HEK293 (cell line): ENCODE data around the gene SDC1.

Experiments used
- CTCF ChIA-PET: fragments of 350-600 bp; formaldehyde crosslinking; extraction: SDS; loops from one replicate; lab custom pipeline; 2021; ENCODE audit warnings: antibody characterized with exemption; lab: Yijun Ruan, JAX
- POLR2A ChIA-PET: fragments of 300-600 bp; formaldehyde crosslinking; extraction: SDS; loops from one replicate; lab custom pipeline; 2020; ENCODE audit warnings: antibody characterized with exemption, inconsistent platforms; lab: Yijun Ruan, JAX
- H3K27ac ChIP-seq: fragments of 200-500 bp; sonication (Bioruptor generic); 2 replicates; pipeline ENCODE4 v1.5.1; 2014; ENCODE audit warnings: low read depth, low read length, control low read depth, inconsistent platforms; ENCODE audit errors: extremely low read depth
- H3K36me3 ChIP-seq, 2 experiments: fragments of 200-500 bp in 1 of 2; sonication (Bioruptor generic) in 1 of 2; 1 replicate in 1 of 2; 2 replicates in 1 of 2; pipeline ENCODE4 v1.5.1; 2014 to 2017; ENCODE audit warnings: inconsistent platforms in 2 of 2, low read length in 2 of 2; ENCODE audit not compliant: control insufficient read depth in 2 of 2, insufficient read depth in 1 of 2
- H3K4me1 ChIP-seq: fragments of 200-500 bp; sonication (Bioruptor generic); 2 replicates; pipeline ENCODE4 v1.5.1; 2014; ENCODE audit warnings: mild to moderate bottlenecking, low read length, inconsistent platforms; ENCODE audit not compliant: control insufficient read depth, insufficient read depth
- H3K4me3 ChIP-seq: 2 replicates; pipeline ENCODE4 v1.5.1; 2011; ENCODE audit warnings: low read depth, mild to moderate bottlenecking, control low read depth, low read length, moderate library complexity
- H3K9me3 ChIP-seq: fragments of 200-500 bp; sonication (Bioruptor generic); 2 replicates; pipeline ENCODE4 v1.5.1; 2014; ENCODE audit warnings: low read depth, low read length, inconsistent platforms; ENCODE audit not compliant: control insufficient read depth, insufficient read depth
- BCL11B ChIP-seq: fragments of 450-650 bp; formaldehyde crosslinking; IDR thresholded peaks from 2 replicates; pipeline ENCODE4 v1.5.1; 2016; ENCODE audit warnings: low read depth, missing biosample characterization, missing genetic modification characterization
- KLF10 ChIP-seq: fragments of 450-650 bp; IDR thresholded peaks from 2 replicates; pipeline ENCODE4 v1.5.1; 2018; ENCODE audit warnings: missing biosample characterization, mild to moderate bottlenecking, missing genetic modification characterization
- ZBTB48 ChIP-seq: fragments of 450-650 bp; formaldehyde crosslinking; IDR thresholded peaks from 2 replicates; pipeline ENCODE4 v1.5.1; 2016; ENCODE audit warnings: missing biosample characterization, missing genetic modification characterization
- ZNF10 ChIP-seq: fragments of 450-650 bp; formaldehyde crosslinking; IDR thresholded peaks from 2 replicates; pipeline ENCODE4 v1.5.1; 2017; ENCODE audit warnings: missing biosample characterization, missing genetic modification characterization
- ZNF184 ChIP-seq: fragments of 450-650 bp; IDR thresholded peaks from 2 replicates; pipeline ENCODE4 v1.5.1; 2018; ENCODE audit warnings: missing biosample characterization, mild to moderate bottlenecking, missing genetic modification characterization
- ZNF239 ChIP-seq: fragments of 450-650 bp; formaldehyde crosslinking; IDR thresholded peaks from 2 replicates; pipeline ENCODE4 v1.5.1; 2016; ENCODE audit warnings: missing biosample characterization, missing genetic modification characterization
- ZNF391 ChIP-seq: fragments of 450-650 bp; formaldehyde crosslinking; IDR thresholded peaks from 2 replicates; pipeline ENCODE4 v1.5.1; 2016; ENCODE audit warnings: low read depth, missing biosample characterization, missing genetic modification characterization, borderline replicate concordance
- ZNF521 ChIP-seq: fragments of 450-650 bp; formaldehyde crosslinking; IDR thresholded peaks from 2 replicates; pipeline ENCODE4 v1.5.1; 2017; ENCODE audit warnings: missing biosample characterization, mild to moderate bottlenecking, missing genetic modification characterization
- ZNF658 ChIP-seq: fragments of 450-650 bp; formaldehyde crosslinking; IDR thresholded peaks from 2 replicates; pipeline ENCODE4; 2016; ENCODE audit warnings: missing biosample characterization, missing genetic modification characterization
- ZNF677 ChIP-seq: fragments of 450-650 bp; IDR thresholded peaks from 2 replicates; pipeline ENCODE4 v1.5.0; 2018; ENCODE audit warnings: missing biosample characterization, mild to moderate bottlenecking, missing genetic modification characterization, moderate library complexity
- ZNF776 ChIP-seq: fragments of 450-650 bp; formaldehyde crosslinking; IDR thresholded peaks from 2 replicates; pipeline ENCODE4 v1.5.0; 2017; ENCODE audit warnings: missing biosample characterization, missing genetic modification characterization, borderline replicate concordance
- TF ChIP-seq, protein P1 (sequence below): fragments of 450-650 bp; formaldehyde crosslinking; IDR thresholded peaks from 2 replicates; pipeline ENCODE4 v1.5.1; 2016; ENCODE audit warnings: missing biosample characterization, missing genetic modification characterization
- TF ChIP-seq, protein P2 (sequence below): fragments of 450-650 bp; formaldehyde crosslinking; IDR thresholded peaks from 2 replicates; pipeline ENCODE4 v1.5.1; 2016; ENCODE audit warnings: missing biosample characterization, missing genetic modification characterization, borderline replicate concordance
- TF ChIP-seq, protein P3 (sequence below): fragments of 450-650 bp; formaldehyde crosslinking; IDR thresholded peaks from 2 replicates; pipeline ENCODE4 v1.5.1; 2016; ENCODE audit warnings: missing biosample characterization, missing genetic modification characterization

Gene SDC1

DNA sequence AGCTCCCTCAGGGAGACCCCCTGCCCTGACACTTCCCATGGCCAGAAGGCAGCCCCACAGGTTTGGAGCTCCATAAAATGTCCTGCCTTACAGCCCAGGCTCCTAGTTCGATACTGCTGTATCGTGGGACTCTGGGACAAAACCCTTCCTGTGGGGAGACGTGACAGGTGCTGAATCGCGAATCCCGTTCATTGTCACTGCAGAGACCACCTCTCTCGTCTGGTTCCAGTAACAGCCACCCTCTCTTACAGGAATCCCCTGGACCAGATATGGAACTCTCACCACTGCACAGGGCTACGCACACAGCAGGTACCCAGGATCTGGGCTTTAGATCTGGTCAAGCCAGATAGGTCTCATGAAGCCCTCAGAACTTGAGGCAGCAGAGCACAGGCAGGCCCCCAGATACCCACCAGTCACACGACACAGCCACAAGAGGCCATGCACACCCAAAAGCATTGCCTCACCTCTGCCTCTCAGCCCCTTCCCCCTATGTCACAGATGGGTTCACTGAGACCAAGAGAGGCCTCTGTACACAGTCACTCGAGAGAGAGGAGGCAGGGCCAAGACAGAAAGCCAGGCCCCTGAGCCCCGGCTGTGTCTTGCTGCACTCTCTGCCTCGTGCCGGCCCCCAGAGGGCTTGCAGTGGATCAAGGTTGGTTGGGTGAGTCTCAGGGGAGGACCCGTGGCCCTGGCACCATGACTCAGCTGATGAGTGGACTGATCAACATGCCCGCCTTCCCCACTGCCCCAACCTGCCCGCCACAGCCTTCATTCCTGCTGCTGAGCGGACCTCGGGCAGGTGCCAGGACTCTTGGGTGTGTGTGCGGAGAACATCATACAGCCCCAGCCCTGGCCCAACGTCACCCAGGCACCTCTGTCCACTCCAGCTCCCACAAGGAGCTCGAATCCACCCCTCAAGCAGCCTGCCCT, 7.6 kb downstream of the SDC1 start (continued):
- TF ChIP-seq ZNF184 (tag by site-specific recombination): no peak
- TF ChIP-seq ZNF521 (tag by site-specific recombination): no peak

DNA sequence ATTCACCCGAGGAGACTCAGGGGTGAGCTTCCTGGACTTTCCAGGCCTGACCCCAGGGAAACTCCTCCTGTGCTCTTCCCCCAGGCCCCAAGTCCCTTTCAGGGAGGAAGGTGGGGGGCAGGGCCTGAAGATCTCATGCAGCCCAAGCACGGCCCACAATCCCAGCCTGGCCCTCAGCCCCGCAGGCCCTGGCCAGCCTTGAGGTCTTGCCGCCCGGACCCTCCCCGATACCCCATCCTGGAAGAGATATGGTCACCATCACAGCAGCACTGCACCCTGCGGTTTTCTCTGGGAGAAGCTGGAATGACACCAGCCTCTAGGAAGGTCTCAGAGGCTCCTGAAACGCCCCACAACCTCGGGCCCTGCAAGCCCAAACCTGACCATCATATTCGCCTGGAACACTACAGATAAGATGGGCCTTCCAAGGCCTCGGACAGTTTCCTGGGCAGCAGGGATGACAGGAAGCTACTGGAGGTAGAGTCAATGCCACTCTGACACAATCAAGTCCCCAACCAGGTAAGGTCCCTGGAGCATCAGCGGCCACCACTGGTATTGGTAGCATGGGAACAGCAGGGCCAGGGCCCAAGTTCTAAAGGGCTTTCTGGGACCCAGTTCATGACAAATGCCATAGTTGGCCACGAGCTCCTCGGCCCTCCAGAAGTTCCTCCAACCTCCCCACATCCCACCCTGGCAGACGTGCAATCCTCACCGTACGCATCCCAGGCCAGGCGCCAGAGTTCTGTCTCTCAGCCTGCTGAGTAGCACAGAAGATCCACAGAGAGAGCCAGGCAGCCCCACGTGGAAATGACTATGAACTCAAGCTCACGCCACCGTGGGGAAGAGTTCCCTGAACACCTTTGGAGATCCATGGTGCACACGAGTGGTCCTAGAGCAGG, 8.6 kb downstream of the SDC1 start:
- CTCF ChIA-PET: no interaction called here
- Histone ChIP-seq H3K4me3 (no peak overlapping the region), H3K4me1 (peaks cover 12% of the 10 kb centered on the region), H3K27ac (no peak overlapping the region), H3K36me3 (peaks cover 0 to 23% of the 10 kb centered on the region in 2 experiments; a peak in 2 of 3 replicates), H3K9me3 (no peaks in the 10 kb centered on the region)
- TF ChIP-seq ZNF677 (tag by site-specific recombination) (no peak), ZNF391 (no peak), KLF10 (no peak), ZNF776 (tag by site-specific recombination) (no peak), ZBTB48 (tag by site-specific recombination) (no peak), BCL11B (tag by site-specific recombination) (no peak), ZNF658 (tag by site-specific recombination) (no peak), ZNF10 (no peak), ZNF239 (tag by site-specific recombination) (no peak)
- TF ChIP-seq, protein P1, sequence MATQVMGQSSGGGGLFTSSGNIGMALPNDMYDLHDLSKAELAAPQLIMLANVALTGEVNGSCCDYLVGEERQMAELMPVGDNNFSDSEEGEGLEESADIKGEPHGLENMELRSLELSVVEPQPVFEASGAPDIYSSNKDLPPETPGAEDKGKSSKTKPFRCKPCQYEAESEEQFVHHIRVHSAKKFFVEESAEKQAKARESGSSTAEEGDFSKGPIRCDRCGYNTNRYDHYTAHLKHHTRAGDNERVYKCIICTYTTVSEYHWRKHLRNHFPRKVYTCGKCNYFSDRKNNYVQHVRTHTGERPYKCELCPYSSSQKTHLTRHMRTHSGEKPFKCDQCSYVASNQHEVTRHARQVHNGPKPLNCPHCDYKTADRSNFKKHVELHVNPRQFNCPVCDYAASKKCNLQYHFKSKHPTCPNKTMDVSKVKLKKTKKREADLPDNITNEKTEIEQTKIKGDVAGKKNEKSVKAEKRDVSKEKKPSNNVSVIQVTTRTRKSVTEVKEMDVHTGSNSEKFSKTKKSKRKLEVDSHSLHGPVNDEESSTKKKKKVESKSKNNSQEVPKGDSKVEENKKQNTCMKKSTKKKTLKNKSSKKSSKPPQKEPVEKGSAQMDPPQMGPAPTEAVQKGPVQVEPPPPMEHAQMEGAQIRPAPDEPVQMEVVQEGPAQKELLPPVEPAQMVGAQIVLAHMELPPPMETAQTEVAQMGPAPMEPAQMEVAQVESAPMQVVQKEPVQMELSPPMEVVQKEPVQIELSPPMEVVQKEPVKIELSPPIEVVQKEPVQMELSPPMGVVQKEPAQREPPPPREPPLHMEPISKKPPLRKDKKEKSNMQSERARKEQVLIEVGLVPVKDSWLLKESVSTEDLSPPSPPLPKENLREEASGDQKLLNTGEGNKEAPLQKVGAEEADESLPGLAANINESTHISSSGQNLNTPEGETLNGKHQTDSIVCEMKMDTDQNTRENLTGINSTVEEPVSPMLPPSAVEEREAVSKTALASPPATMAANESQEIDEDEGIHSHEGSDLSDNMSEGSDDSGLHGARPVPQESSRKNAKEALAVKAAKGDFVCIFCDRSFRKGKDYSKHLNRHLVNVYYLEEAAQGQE (tag by site-specific recombination): no peak
- TF ChIP-seq, protein P2, sequence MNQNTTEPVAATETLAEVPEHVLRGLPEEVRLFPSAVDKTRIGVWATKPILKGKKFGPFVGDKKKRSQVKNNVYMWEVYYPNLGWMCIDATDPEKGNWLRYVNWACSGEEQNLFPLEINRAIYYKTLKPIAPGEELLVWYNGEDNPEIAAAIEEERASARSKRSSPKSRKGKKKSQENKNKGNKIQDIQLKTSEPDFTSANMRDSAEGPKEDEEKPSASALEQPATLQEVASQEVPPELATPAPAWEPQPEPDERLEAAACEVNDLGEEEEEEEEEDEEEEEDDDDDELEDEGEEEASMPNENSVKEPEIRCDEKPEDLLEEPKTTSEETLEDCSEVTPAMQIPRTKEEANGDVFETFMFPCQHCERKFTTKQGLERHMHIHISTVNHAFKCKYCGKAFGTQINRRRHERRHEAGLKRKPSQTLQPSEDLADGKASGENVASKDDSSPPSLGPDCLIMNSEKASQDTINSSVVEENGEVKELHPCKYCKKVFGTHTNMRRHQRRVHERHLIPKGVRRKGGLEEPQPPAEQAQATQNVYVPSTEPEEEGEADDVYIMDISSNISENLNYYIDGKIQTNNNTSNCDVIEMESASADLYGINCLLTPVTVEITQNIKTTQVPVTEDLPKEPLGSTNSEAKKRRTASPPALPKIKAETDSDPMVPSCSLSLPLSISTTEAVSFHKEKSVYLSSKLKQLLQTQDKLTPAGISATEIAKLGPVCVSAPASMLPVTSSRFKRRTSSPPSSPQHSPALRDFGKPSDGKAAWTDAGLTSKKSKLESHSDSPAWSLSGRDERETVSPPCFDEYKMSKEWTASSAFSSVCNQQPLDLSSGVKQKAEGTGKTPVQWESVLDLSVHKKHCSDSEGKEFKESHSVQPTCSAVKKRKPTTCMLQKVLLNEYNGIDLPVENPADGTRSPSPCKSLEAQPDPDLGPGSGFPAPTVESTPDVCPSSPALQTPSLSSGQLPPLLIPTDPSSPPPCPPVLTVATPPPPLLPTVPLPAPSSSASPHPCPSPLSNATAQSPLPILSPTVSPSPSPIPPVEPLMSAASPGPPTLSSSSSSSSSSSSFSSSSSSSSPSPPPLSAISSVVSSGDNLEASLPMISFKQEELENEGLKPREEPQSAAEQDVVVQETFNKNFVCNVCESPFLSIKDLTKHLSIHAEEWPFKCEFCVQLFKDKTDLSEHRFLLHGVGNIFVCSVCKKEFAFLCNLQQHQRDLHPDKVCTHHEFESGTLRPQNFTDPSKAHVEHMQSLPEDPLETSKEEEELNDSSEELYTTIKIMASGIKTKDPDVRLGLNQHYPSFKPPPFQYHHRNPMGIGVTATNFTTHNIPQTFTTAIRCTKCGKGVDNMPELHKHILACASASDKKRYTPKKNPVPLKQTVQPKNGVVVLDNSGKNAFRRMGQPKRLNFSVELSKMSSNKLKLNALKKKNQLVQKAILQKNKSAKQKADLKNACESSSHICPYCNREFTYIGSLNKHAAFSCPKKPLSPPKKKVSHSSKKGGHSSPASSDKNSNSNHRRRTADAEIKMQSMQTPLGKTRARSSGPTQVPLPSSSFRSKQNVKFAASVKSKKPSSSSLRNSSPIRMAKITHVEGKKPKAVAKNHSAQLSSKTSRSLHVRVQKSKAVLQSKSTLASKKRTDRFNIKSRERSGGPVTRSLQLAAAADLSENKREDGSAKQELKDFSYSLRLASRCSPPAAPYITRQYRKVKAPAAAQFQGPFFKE (tag by site-specific recombination): no peak
- TF ChIP-seq, protein P3, sequence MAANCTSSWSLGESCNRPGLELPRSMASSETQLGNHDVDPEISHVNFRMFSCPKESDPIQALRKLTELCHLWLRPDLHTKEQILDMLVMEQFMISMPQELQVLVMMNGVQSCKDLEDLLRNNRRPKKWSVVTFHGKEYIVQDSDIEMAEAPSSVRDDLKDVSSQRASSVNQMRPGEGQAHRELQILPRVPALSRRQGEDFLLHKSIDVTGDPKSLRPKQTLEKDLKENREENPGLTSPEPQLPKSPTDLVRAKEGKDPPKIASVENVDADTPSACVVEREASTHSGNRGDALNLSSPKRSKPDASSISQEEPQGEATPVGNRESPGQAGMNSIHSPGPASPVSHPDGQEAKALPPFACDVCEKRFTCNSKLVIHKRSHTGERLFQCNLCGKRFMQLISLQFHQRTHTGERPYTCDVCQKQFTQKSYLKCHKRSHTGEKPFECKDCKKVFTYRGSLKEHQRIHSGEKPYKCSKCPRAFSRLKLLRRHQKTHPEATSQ (tag by site-specific recombination): no peak
- TF ChIP-seq, all 188 proteins: peak for 0
- POLR2A ChIA-PET: interaction anchor here (0.6 kb wide), 1 partner anchor 109 kb away, joined by 5 read pairs; no protein-coding TSS in a partner anchor
